Endothelial cell (in vitro differentiated cells): ENCODE data around the gene TLR9. TPM values are rescaled to one million over a fixed set of nuclear protein-coding genes. Genes with fewer than 3 reads are reported as not detected.

Experiments
- DNase-seq: peaks from one replicate; pipeline ENCODE4 v3.0.0; 2021; ENCODE audit warnings: low spot score
- H3K27ac Mint-ChIP-seq: one replicate; pipeline ENCODE4 v1.8.0; 2021; ENCODE audit warnings: mixed read lengths, inconsistent platforms; ENCODE audit not compliant: unreplicated experiment
- H3K27me3 Mint-ChIP-seq: one replicate; pipeline ENCODE4 v1.8.0; 2021; ENCODE audit warnings: mild to moderate bottlenecking, moderate library complexity, mixed read lengths, inconsistent platforms; ENCODE audit not compliant: unreplicated experiment
- H3K36me3 Mint-ChIP-seq: one replicate; pipeline ENCODE4 v1.8.0; 2021; ENCODE audit warnings: mild to moderate bottlenecking, low read depth, mixed read lengths, inconsistent platforms; ENCODE audit not compliant: unreplicated experiment
- H3K4me1 Mint-ChIP-seq: one replicate; pipeline ENCODE4 v1.8.0; 2021; ENCODE audit warnings: mild to moderate bottlenecking, mixed read lengths, inconsistent platforms; ENCODE audit not compliant: unreplicated experiment
- H3K4me3 Mint-ChIP-seq: one replicate; pipeline ENCODE4 v1.8.0; 2021; ENCODE audit warnings: mild to moderate bottlenecking, mixed read lengths, inconsistent platforms; ENCODE audit not compliant: unreplicated experiment
- H3K9me3 Mint-ChIP-seq: one replicate; pipeline ENCODE4 v1.8.0; 2021; ENCODE audit warnings: mixed read lengths, inconsistent platforms; ENCODE audit not compliant: unreplicated experiment
- total RNA-seq: library from RNA; stranded (reverse); fragmentation: NEBNext Ultra II Directional; extraction: Animal tissue kit (Norgen Biotek cat#: 25700); gene quantifications from one replicate; pipeline ENCODE4 v1.2.1, GENCODE V29; 2021; ENCODE audit not compliant: unreplicated experiment
- TF ChIP-seq, protein P1 (sequence below): fragments of 200-600 bp; sonication (generic); IDR thresholded peaks from one replicate; pipeline ENCODE4 v1.5.0; 2021; ENCODE audit warnings: antibody characterized with exemption; ENCODE audit not compliant: unreplicated experiment

TLR9 gene
- total RNA-seq, 1 donor from 2014 or later: not detected

DNA sequence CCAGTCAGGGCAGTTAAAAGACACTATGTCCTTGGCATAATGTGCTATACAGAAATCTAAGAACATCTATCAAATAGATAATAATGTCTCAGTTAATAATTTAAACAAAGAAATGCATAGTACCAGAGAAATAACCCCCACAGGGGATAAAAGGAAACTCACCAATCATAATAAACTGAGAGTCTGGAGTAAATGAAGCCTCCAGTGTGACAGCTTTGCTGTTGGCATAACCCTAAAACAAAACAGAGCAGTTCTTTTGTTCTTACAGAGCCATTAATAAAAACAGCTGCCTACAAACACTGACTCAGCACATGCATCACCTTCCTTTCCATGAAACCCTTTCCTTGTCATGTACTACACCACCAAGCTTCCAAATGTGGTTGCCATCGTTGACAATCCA, 33.6 kb upstream of the TLR9 start:
- TF ChIP-seq, protein P1, sequence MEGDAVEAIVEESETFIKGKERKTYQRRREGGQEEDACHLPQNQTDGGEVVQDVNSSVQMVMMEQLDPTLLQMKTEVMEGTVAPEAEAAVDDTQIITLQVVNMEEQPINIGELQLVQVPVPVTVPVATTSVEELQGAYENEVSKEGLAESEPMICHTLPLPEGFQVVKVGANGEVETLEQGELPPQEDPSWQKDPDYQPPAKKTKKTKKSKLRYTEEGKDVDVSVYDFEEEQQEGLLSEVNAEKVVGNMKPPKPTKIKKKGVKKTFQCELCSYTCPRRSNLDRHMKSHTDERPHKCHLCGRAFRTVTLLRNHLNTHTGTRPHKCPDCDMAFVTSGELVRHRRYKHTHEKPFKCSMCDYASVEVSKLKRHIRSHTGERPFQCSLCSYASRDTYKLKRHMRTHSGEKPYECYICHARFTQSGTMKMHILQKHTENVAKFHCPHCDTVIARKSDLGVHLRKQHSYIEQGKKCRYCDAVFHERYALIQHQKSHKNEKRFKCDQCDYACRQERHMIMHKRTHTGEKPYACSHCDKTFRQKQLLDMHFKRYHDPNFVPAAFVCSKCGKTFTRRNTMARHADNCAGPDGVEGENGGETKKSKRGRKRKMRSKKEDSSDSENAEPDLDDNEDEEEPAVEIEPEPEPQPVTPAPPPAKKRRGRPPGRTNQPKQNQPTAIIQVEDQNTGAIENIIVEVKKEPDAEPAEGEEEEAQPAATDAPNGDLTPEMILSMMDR: no peak
- Mint-ChIP-seq H3K4me3 (no peak overlapping the region), H3K4me1 (peaks cover 5% of the 10 kb centered on the region), H3K27me3 (peaks cover 3% of the 10 kb centered on the region), H3K36me3 (peaks cover 57% of the 10 kb centered on the region), H3K9me3 (no peaks in the 10 kb centered on the region), H3K27ac (no peak overlapping the region)
- no peak for DNase-seq

DNA sequence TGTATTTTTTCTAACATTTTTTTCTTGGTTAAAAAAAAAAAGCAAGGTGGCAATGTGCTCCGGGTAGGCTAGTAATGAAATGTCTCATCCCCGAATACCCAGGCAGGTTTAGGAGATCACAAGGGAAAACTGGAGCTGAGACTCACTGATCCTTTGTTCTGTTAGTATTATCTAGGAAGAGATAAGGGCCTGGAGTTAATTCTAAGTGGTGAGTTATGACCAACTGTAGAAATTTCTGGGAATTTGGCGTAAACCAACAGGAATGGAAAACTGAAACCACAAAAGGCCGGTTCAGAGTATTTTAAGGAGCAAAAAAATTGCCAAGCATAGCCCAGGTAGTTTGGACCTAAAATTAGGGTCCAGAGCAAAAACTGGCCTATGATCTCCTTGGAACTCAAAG, 32.5 kb upstream of the TLR9 start:
- H3K9me3 Mint-ChIP-seq: no peaks in the 10 kb centered on the region
- peak overlapping the region; percentile 68 for H3K4me3 Mint-ChIP-seq
- H3K27me3 Mint-ChIP-seq: peaks cover under 1% of the 10 kb centered on the region
- peaks cover 46% of the 10 kb centered on the region for H3K36me3 Mint-ChIP-seq
- H3K27ac Mint-ChIP-seq: no peak overlapping the region
- TF ChIP-seq, protein P1: no peak
- peaks cover 11% of the 10 kb centered on the region for H3K4me1 Mint-ChIP-seq
- no peak for DNase-seq

DNA sequence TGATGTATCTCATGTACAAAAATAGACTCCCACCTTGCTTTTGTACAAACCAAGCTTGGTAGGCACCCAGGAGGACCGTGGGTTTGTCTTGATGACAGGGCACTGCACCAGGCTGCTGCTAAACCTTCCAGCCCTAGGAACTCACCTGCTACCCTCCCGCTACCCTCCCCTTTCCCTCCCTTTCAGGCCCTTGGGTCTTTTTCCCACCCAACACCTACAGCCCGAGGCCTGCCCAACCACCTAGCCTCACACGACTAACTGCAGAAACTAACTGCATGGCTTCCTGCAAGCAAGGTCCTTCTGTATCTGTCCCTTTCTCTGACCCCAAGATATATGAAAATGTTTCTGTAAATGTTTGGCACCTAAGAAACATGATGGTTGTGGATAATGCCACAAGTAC, 31.2 kb upstream of the TLR9 start:
- no peak for DNase-seq
- H3K27me3 Mint-ChIP-seq: no peaks in the 10 kb centered on the region
- H3K27ac Mint-ChIP-seq: no peak overlapping the region
- peaks cover 44% of the 10 kb centered on the region for H3K36me3 Mint-ChIP-seq
- TF ChIP-seq, protein P1: no peak
- H3K4me3 Mint-ChIP-seq: no peak overlapping the region
- H3K4me1 Mint-ChIP-seq: peaks cover 12% of the 10 kb centered on the region
- H3K9me3 Mint-ChIP-seq: no peaks in the 10 kb centered on the region

DNA sequence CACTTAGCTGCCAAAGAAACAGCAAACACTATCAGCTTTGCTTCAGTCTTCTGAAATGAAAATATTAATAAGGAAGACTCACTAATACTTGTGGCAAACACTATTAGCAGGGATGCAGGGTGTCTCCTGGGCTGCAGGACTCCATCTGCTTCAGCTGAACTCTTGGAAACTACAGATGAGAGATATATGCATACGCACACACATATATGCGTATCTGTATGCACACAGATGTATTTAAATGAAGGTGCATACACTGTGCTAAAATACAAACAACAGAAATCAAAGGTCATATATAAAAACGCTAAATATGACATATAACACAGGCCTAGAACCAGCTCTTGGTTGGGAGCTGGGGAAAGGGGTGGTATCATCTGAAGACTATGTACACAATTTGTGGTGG, 30.7 kb upstream of the TLR9 start:
- H3K36me3 Mint-ChIP-seq: peaks cover 41% of the 10 kb centered on the region
- H3K4me3 Mint-ChIP-seq: no peak overlapping the region
- H3K9me3 Mint-ChIP-seq: no peaks in the 10 kb centered on the region
- no peaks in the 10 kb centered on the region for H3K27me3 Mint-ChIP-seq
- no peak overlapping the region for H3K27ac Mint-ChIP-seq
- peaks cover 12% of the 10 kb centered on the region for H3K4me1 Mint-ChIP-seq
- no peak for DNase-seq
- TF ChIP-seq, protein P1: no peak

DNA sequence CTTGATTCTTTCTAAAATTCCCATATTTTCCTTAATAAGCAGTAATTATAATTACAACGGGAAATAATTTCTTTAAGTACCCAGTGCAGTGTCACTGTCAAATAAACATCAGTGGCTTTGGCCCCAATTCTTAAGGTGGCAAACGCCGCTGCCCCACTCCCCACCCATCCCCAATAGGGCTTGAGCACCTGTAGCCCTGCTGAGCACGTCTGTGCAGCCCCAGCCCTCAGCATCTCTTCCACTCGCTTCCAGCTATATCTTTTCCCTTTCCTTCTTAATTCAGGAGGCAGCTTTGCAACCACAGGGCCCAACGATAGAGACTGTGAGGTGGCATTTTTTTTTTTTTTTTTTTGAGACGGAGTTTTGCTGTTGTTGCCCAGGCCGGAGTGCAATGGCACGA, 29.2 kb upstream of the TLR9 start:
- DNase-seq: no peak
- TF ChIP-seq, protein P1: no peak
- H3K4me1 Mint-ChIP-seq: peaks cover 12% of the 10 kb centered on the region
- no peak overlapping the region for H3K4me3 Mint-ChIP-seq
- H3K9me3 Mint-ChIP-seq: no peaks in the 10 kb centered on the region
- H3K27me3 Mint-ChIP-seq: peaks cover 2% of the 10 kb centered on the region
- H3K27ac Mint-ChIP-seq: no peak overlapping the region
- H3K36me3 Mint-ChIP-seq: peaks cover 43% of the 10 kb centered on the region
